ENCODE measurements around the gene OR10H3.
"Not testable (repeated sequence)": the region's sequence is repeated elsewhere in the genome, so short reads cannot be mapped to it uniquely, and the experiment has no call there.

Gene OR10H3, protein sequence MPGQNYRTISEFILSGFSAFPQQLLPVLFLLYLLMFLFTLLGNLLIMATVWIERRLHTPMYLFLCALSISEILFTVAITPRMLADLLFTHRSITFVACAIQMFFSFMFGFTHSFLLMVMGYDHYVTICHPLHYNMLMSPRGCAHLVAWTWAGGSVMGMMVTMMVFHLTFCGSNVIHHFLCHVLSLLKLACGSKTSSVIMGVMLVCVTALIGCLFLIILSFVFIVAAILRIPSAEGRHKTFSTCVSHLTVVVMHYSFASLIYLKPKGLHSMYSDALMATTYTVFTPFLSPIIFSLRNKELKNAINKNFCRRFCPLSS

DNA sequence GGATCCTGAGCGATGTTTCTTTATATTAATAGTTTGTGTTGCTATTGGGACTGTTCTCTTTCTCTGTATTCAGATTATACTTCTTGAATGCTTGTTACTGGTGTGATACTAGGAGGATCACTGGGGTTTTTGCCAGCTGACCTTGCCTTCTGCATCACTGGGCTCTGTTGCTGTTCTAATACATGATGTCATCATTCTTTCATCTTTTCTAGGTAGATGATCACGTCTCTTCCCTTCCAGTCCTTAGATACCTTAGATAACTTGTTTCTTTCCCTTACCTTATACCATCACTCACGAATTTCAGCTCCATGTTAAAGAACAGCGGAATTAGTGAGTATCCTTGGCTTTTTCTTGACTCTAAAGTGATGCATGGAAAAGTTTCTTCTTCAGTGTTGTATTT lies at the start of gene OR10H3:
OR10H3 (plus strand) TSS at position 264 of the 400 bp plus-strand sequence. CDS start 3,408 bp downstream, outside the sequence.
- no peak for DNase-seq
- in situ Hi-C loops (cut with MboI; ENCODE audit: low pct_unique_long_range_greater_than_20kb, low sequenced_read_pairs): no loop called here

DNA sequence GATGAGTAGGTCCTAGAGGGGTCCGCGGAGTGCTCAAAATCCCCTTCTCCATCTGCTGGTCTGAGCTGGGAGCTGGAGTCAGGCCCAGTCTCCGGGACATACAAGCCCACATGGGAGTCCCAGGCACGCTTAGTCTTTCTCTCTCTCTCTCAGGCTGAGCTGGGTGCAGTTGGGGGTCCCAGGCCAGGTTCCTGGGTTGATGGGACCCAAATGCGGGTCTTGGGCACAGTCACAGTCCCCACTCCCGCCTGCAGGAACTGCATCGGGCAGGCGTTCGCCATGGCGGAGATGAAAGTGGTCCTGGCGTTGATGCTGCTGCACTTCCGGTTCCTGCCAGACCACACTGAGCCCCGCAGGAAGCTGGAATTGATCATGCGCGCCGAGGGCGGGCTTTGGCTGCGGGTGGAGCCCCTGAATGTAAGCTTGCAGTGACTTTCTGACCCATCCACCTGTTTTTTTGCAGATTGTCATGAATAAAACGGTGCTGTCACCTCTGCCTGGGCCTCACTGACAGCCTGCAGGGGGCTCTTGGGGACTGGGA lies 41.1 kb upstream of the OR10H3 start:
- in situ Hi-C loops (cut with MboI; ENCODE audit: low pct_unique_long_range_greater_than_20kb, low sequenced_read_pairs): no loop called here

GRCh38 chr19:15701757-15702533 lies 35.8 kb upstream of the OR10H3 start:
- in situ Hi-C loops (cut with MboI; ENCODE audit: low pct_unique_long_range_greater_than_20kb, low sequenced_read_pairs): no loop called here
- no peak for DNase-seq

More for the DNA sequence above, 41.1 kb upstream of the OR10H3 start:
- no peak for DNase-seq

GRCh38 chr19:15702534-15702930 lies 35.3 kb upstream of the OR10H3 start:
- DNase-seq: peak; percentile 94
- in situ Hi-C loops (cut with MboI; ENCODE audit: low pct_unique_long_range_greater_than_20kb, low sequenced_read_pairs): no loop called here

DNA sequence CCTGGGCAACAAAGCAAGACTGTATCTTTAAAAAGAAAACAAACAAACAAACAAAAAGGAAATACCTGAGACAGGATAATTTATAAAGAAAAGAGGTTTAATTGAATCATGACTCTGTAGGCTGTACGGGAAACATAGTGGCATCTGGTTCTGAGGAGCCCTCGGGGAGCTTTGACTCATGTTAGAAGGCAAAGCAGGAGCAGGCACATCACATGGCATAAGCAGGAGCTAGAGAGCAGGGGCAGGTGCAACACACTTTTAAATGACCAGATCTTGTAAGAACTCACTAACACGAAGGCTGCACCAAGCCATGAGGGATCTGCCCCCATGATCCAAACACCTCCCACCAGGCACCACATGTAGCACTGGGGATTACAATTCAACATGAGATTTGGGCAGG lies 23.1 kb upstream of the OR10H3 start:
- in situ Hi-C loops (cut with MboI; ENCODE audit: low pct_unique_long_range_greater_than_20kb, low sequenced_read_pairs): no loop called here

GRCh38 chr19:15715642-15716041 lies 22.1 kb upstream of the OR10H3 start:
- in situ Hi-C loops (cut with MboI; ENCODE audit: low pct_unique_long_range_greater_than_20kb, low sequenced_read_pairs): no loop called here
- no peak for DNase-seq

More for the DNA sequence above, 23.1 kb upstream of the OR10H3 start:
- no peak for DNase-seq

GRCh38 chr19:15717809-15718208 lies 20.0 kb upstream of the OR10H3 start:
- in situ Hi-C loops (cut with MboI; ENCODE audit: low pct_unique_long_range_greater_than_20kb, low sequenced_read_pairs): no loop called here
- DNase-seq: no peak

- DNase-seq: no peak
- in situ Hi-C loops (cut with MboI; ENCODE audit: low pct_unique_long_range_greater_than_20kb, low sequenced_read_pairs): no loop called here
These were observed 16.5 kb upstream of the OR10H3 start for GRCh38 chr19:15721268-15721667.

DNA sequence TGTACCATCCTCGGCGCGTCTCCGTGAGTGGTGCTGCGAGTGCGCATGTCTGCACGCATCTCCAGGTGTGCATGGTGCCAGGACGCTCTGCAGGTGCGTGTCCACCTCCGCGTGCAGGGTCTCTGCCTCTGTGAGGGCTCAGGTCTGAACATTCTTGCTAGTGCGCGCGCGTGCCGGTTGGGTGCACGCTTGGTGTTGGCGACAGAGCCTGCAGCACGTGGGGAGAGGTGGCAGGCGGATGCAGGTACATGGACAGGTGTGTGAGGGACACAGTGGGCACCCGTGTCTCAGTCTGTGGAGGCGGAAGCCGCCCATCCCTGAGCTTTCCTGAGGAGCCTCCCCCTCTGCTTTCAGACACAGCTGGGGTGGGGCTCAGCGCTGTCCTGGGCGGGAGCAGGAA lies 14.8 kb upstream of the OR10H3 start:
- no peak for DNase-seq
- in situ Hi-C loops (cut with MboI; ENCODE audit: low pct_unique_long_range_greater_than_20kb, low sequenced_read_pairs): no loop called here

- DNase-seq: no peak
- in situ Hi-C loops (cut with MboI; ENCODE audit: low pct_unique_long_range_greater_than_20kb, low sequenced_read_pairs): no loop called here
These were observed 10.1 kb upstream of the OR10H3 start, which contains the start of gene OR10H2 for GRCh38 chr19:15727724-15728123. TSS of gene OR10H2 (plus strand) at chr19:15728024. CDS start at chr19:15728044, 20 bp downstream.

- DNase-seq: no peak
- in situ Hi-C loops (cut with MboI; ENCODE audit: low pct_unique_long_range_greater_than_20kb, low sequenced_read_pairs): no loop called here
These were observed 7.2 kb upstream of the OR10H3 start for GRCh38 chr19:15730538-15730937.

GRCh38 chr19:15732388-15732787 lies 5.4 kb upstream of the OR10H3 start:
- DNase-seq: no peak
- in situ Hi-C loops (cut with MboI; ENCODE audit: low pct_unique_long_range_greater_than_20kb, low sequenced_read_pairs): no loop called here

- DNase-seq: no peak
- in situ Hi-C loops (cut with MboI; ENCODE audit: low pct_unique_long_range_greater_than_20kb, low sequenced_read_pairs): no loop called here
These were observed 3.9 kb upstream of the OR10H3 start for GRCh38 chr19:15733895-15734294.

- DNase-seq: no peak
- in situ Hi-C loops (cut with MboI; ENCODE audit: low pct_unique_long_range_greater_than_20kb, low sequenced_read_pairs): no loop called here
These were observed 3.0 kb downstream of the OR10H3 start for GRCh38 chr19:15740785-15741184.

GRCh38 chr19:15748239-15748638 lies 10.5 kb downstream of the OR10H3 start:
- in situ Hi-C loops (cut with MboI; ENCODE audit: low pct_unique_long_range_greater_than_20kb, low sequenced_read_pairs): no loop called here

GRCh38 chr19:15758379-15758778 lies 20.6 kb downstream of the OR10H3 start:
- in situ Hi-C loops (cut with MboI; ENCODE audit: low pct_unique_long_range_greater_than_20kb, low sequenced_read_pairs): no loop called here

More at GRCh38 chr19:15748239-15748638, 10.5 kb downstream of the OR10H3 start:
- no peak for DNase-seq

DNA sequence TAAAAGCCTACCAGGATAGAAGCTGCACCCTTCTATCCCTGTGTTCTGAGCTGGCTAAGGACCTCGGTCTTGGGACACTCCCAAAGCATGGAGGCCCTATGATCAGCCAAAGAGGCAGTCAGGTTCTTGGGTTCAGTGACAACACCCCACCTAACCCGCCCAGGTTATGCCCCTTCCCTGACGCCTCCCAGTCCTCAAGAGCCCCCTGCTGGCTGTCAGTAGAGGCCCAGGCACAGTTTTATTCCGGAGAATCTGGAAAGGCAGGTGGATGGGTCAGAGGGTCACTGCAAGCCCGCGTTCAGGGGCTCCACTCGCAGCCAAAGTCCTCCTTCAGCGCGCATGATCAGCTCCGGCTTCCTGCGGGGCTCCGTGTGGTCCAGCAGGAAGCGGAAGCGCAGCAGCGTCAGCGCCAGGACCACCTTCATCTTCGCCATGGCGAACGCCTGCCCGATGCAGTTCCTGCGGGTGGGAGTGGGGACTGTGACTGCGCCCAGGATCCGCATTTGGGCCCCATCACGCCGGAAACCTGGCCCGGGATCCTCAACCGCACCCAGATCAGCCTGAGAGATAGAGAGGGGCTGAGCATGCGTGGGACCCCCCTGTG lies 22.3 kb downstream of the OR10H3 start:
- in situ Hi-C loops (cut with MboI; ENCODE audit: low pct_unique_long_range_greater_than_20kb, low sequenced_read_pairs): no loop called here
- no peak for DNase-seq

More at GRCh38 chr19:15758379-15758778, 20.6 kb downstream of the OR10H3 start:
- DNase-seq: no peak

DNA sequence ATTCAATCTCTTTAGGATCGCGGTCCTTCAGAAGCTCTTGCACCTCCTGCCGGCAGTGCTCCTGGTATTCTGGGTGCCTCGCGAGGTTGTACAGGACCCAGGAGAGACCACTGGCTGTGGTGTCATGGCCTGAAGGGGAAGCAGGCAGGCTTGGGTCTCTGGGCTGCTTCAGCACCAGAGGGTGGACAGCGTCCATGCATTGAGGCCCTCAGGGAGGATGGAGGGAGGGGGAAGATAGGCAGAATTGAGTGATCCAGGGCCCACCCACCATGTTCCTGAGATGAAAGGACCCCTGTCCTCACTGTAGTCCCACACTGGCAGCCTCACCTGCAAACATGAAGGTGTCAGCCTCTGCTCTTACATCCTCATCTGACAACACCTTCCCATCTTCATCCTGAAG lies 31.8 kb downstream of the OR10H3 start:
- in situ Hi-C loops (cut with MboI; ENCODE audit: low pct_unique_long_range_greater_than_20kb, low sequenced_read_pairs): no loop called here
- DNase-seq: peak; percentile 27

DNA sequence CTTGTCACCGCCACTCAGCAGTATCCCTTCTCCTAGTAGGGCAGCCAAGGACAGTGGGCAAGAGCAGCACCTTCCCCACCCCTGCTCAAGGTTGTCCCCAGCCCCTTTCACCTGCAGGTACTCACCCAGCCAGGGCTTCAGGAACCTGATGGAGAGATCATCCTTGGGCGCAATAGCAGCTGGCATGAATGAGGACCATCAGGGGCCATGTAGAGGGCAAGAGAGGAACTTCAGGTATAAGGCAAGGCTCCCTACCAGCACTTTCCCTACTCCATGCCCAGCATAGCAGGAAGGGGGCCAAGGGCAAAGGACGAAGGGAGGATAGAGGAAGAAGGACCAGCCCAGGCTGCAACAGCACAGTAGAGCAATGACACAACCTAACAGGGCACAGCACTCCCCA lies 36.4 kb downstream of the OR10H3 start:
- in situ Hi-C loops (cut with MboI; ENCODE audit: low pct_unique_long_range_greater_than_20kb, low sequenced_read_pairs): not testable (repeated sequence)

More for the DNA sequence above, 36.4 kb downstream of the OR10H3 start:
- not testable (repeated sequence) for DNase-seq
